Breast epithelium (tissue), 4 donors: ENCODE data around the gene NRROS. TPM values are rescaled to one million over a fixed set of nuclear protein-coding genes. Genes with fewer than 3 reads are reported as not detected.

ENCODE experiments used
- DNase-seq, 2 donors: peaks; one replicate each; pipeline ENCODE4 v3.0.0-alpha.2; 2019; ENCODE audit warnings: low spot score in 2 of 2
- H3K27ac ChIP-seq, 2 donors: fragments of 200-600 bp; sonication (generic) in 1 of 2; one replicate each; pipeline ENCODE4 v1.5.1; 2016 to 2019; ENCODE audit warnings: mild to moderate bottlenecking in 1 of 2
- H3K27me3 ChIP-seq, 2 donors: fragments of 200-600 bp; sonication (generic) in 1 of 2; one replicate each; pipeline versions ENCODE4 v1.5.1 to v1.6.0; 2017 to 2019; ENCODE audit warnings: control low read depth in 1 of 2, mild to moderate bottlenecking in 1 of 2
- H3K36me3 ChIP-seq: fragments of 200-600 bp; one replicate; pipeline ENCODE4 v1.5.1; 2019
- H3K4me1 ChIP-seq, 2 donors: fragments of 200-600 bp; sonication (generic); one replicate each; pipeline ENCODE4 v1.5.1; 2016 to 2019; ENCODE audit warnings: control low read depth in 1 of 2
- H3K4me3 ChIP-seq, 3 donors: fragments of 200-600 bp; sonication (generic); 1 replicate in 2 of 3; 2 replicates in 1 of 3; pipeline ENCODE4 v1.5.1; 2016 to 2019; ENCODE audit warnings: mild to moderate bottlenecking in 3 of 3, moderate library complexity in 2 of 3
- H3K9me3 ChIP-seq, 2 donors: fragments of 200-600 bp; sonication (generic) in 1 of 2; one replicate each; pipeline ENCODE4 v1.5.1; 2016 to 2019; ENCODE audit warnings: control low read depth in 1 of 2
- CTCF ChIP-seq, 3 donors: fragments of 450-650 bp; IDR thresholded peaks; one replicate each; pipeline ENCODE4 v1.5.1; 2016 to 2017; ENCODE audit warnings: antibody characterized with exemption in 3 of 3, mild to moderate bottlenecking in 3 of 3, moderate library complexity in 3 of 3
- POLR2A ChIP-seq: fragments of 450-650 bp; IDR thresholded peaks from one replicate; pipeline ENCODE4 v1.6.1; 2016; ENCODE audit warnings: antibody characterized with exemption, mild to moderate bottlenecking, moderate library complexity
- POLR2AphosphoS5 ChIP-seq, 3 donors: sonication (generic); formaldehyde crosslinking; IDR thresholded peaks; one replicate each; pipeline ENCODE4 v1.6.1; 2017; ENCODE audit warnings: antibody characterized with exemption in 3 of 3
- intact Hi-C: fragments of 100-400 bp; cut with DNase I; formaldehyde crosslinking; loops from one replicate; pipeline ENCODE4 v1.15.1; 2023; ENCODE audit warnings: low total_unique reads
- total RNA-seq, 3 donors: library from RNA; depleted of rRNA; stranded (reverse); fragments of >200 nt; gene quantifications; one replicate each; pipeline ENCODE4 v1.1.0, GENCODE V29; 2016

NRROS gene
- total RNA-seq, 3 donors from 2014 or later = 3.2 to 13.9 (median 4.3) TPM

- DNase-seq = no peak
- no peak overlapping the region for H3K4me3 ChIP-seq
- no peaks in the 10 kb centered on the region for H3K36me3 ChIP-seq
- no peaks in the 10 kb centered on the region for H3K4me1 ChIP-seq
- no peaks in the 10 kb centered on the region for H3K27me3 ChIP-seq
- no peak overlapping the region for H3K27ac ChIP-seq
- TF ChIP-seq POLR2AphosphoS5 (IDR thresholded peaks at IDR 0.05) (no peak), POLR2A (no peak), CTCF (IDR thresholded peaks at IDR 0.05) (no peak)
- intact Hi-C loops = no loop called here
- H3K9me3 ChIP-seq = no peaks in the 10 kb centered on the region
Observed at GRCh38 chr3:196695849-196696226, 56.3 kb downstream of the NRROS start.

DNA sequence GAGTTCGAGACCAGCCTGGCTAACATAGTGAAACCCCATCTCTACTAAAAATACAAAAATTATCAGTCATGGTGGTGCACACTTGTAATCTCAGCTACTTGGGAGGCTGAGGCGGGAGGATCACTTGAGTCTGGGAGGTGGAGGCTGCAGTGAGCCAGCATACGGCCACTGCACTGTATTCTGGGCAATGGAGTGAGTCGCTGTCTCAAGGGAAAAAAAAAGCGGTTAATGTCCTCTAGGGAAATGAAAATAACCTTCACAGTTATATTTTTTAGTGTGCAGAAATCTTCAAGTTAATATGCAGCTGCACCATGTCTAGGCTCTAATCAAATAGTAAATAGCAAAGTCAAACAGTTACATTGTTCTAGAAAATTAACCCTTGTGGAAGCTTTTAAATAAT is 57.8 kb downstream of the NRROS start:
- no peaks in the 10 kb centered on the region for H3K27me3 ChIP-seq
- DNase-seq = no peak
- H3K4me3 ChIP-seq = no peak overlapping the region
- H3K4me1 ChIP-seq = no peaks in the 10 kb centered on the region
- intact Hi-C loops = no loop called here
- no peaks in the 10 kb centered on the region for H3K36me3 ChIP-seq
- no peaks in the 10 kb centered on the region for H3K9me3 ChIP-seq
- TF ChIP-seq CTCF (IDR thresholded peaks at IDR 0.05) (no peak), POLR2A (no peak)
- no peak overlapping the region for H3K27ac ChIP-seq

GRCh38 chr3:196699749-196700148 is 60.3 kb downstream of the NRROS start:
- intact Hi-C loops = no loop called here
- DNase-seq = no peak
- TF ChIP-seq CTCF (IDR thresholded peaks at IDR 0.05) = no peak
- no peak for TF ChIP-seq POLR2AphosphoS5 (IDR thresholded peaks at IDR 0.05)
- TF ChIP-seq POLR2A = no peak
- Histone ChIP-seq H3K27me3 (no peaks in the 10 kb centered on the region), H3K36me3 (no peaks in the 10 kb centered on the region), H3K9me3 (no peaks in the 10 kb centered on the region), H3K27ac (no peak overlapping the region), H3K4me1 (no peaks in the 10 kb centered on the region), H3K4me3 (no peak overlapping the region)

- TF ChIP-seq CTCF (IDR thresholded peaks at IDR 0.05) (no peak), POLR2A (no peak), POLR2AphosphoS5 (IDR thresholded peaks at IDR 0.05) (no peak)
- intact Hi-C loops = no loop called here
- no peak overlapping the region for H3K4me3 ChIP-seq
Observed at GRCh38 chr3:196700801-196701200, 61.3 kb downstream of the NRROS start.

GRCh38 chr3:196706327-196706726 is 66.8 kb downstream of the NRROS start:
- no peaks in the 10 kb centered on the region for H3K27me3 ChIP-seq
- no peaks in the 10 kb centered on the region for H3K4me1 ChIP-seq
- no peak overlapping the region for H3K4me3 ChIP-seq
- TF ChIP-seq POLR2AphosphoS5 (IDR thresholded peaks at IDR 0.05) (no peak), POLR2A (no peak), CTCF (IDR thresholded peaks at IDR 0.05) (no peak)
- intact Hi-C loops = no loop called here
- H3K9me3 ChIP-seq = no peaks in the 10 kb centered on the region
- no peak overlapping the region for H3K27ac ChIP-seq
- DNase-seq = no peak
- H3K36me3 ChIP-seq = no peaks in the 10 kb centered on the region

More at GRCh38 chr3:196700801-196701200, 61.3 kb downstream of the NRROS start:
- Histone ChIP-seq H3K4me1 (no peaks in the 10 kb centered on the region), H3K9me3 (no peaks in the 10 kb centered on the region), H3K27ac (no peak overlapping the region), H3K27me3 (no peaks in the 10 kb centered on the region), H3K36me3 (no peaks in the 10 kb centered on the region)
- DNase-seq = no peak
